ENCODE results near the gene SLC24A3.

Gene SLC24A3

DNA sequence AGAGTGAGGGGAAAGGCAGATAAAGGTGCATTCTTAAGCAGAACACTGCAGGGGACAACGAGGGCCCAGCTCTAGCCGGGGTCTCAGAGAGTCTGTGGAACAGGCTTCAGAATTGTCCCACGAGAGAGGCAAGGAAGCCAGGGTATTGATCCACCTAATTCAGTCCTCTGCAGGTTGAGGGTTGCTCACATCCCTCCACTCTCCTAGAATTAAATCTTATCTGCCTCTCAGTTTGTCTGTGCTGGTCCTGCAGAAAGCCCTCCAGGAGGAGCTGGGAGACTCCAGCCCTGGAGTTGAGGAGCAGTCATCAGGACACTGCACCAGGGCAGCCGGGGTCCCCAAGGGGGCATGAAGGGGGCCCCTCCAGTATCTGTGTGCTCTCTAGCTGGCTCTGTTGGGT lies 39.1 kb downstream of the SLC24A3 start (continued):
- TF ChIP-seq CSRNP3 (CRISPR knock-in tag; IDR thresholded peaks at IDR 0.05) = no peak

DNA sequence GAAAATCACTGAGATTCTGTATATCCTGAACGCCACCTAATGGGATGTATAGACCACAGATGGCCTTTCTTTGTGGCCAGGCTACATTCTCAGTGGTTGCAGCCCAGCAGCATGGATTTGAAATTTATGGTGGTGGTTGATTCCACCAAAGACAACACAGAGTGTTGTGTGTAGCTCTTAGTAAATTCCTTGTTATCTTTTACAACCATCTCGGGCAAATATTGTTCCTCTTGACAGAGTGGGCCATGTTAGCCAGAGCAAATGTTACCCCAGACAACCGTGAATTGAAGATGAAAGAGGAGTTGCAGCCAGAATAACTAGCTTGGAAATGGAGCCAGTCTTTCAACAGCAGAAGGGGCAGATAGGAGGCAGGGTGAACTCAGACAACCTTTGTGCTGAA lies 39.5 kb downstream of the SLC24A3 start:
- ATAC-seq = no peak

DNA sequence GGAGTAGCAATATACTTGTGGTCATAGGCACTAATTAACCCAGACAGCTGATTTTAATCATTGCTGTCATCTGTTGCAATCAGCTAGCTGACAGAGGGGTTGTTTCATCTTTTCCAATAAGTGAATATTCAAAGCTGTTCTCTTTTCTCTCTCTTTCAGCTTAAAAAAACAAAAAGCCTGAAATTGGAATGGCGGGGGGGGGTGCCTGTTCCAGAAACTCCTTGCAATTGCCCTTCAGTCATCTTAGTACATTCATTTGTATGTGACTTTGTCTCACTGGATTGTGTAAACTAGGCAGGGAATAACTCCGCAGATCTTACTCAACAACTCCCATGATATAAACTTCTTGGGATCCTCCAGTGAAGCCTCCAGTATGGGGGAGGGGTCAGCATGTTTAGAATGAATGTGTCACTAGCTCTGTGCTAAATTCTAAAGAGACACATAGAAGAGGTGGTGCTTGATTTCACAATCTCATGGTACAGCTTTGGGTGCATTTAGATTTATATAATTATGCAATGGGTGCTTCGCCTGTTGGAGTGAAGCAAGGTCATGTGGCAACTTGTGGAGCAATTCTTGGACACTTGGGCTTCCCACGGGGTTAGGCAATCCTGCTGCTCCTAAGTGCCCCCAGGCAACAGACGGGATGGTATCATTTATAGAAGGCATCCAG lies 40.1 kb downstream of the SLC24A3 start:
- ATAC-seq = no peak
- TF ChIP-seq PPARA (CRISPR knock-in tag; IDR thresholded peaks at IDR 0.05; ENCODE audit: borderline replicate concordance) (no peak), POU6F1 (CRISPR knock-in tag; IDR thresholded peaks at IDR 0.05; ENCODE audit: borderline replicate concordance, low read depth) (no peak), CSDC2 (CRISPR knock-in tag; IDR thresholded peaks at IDR 0.05) (no peak), ZNF565 (CRISPR knock-in tag; conservative IDR thresholded peaks at IDR 0.05; ENCODE audit: low read depth) (no peak), TCF4 (CRISPR knock-in tag; IDR thresholded peaks at IDR 0.05; ENCODE audit: borderline replicate concordance) (no peak), TOX (CRISPR knock-in tag; IDR thresholded peaks at IDR 0.05; ENCODE audit: borderline replicate concordance) (no peak), SNAI2 (CRISPR knock-in tag; IDR thresholded peaks at IDR 0.05) (no peak), ZFP3 (CRISPR knock-in tag; IDR thresholded peaks at IDR 0.05) (no peak), CSRNP3 (CRISPR knock-in tag; IDR thresholded peaks at IDR 0.05) (no peak)
- TF ChIP-seq, protein P1, sequence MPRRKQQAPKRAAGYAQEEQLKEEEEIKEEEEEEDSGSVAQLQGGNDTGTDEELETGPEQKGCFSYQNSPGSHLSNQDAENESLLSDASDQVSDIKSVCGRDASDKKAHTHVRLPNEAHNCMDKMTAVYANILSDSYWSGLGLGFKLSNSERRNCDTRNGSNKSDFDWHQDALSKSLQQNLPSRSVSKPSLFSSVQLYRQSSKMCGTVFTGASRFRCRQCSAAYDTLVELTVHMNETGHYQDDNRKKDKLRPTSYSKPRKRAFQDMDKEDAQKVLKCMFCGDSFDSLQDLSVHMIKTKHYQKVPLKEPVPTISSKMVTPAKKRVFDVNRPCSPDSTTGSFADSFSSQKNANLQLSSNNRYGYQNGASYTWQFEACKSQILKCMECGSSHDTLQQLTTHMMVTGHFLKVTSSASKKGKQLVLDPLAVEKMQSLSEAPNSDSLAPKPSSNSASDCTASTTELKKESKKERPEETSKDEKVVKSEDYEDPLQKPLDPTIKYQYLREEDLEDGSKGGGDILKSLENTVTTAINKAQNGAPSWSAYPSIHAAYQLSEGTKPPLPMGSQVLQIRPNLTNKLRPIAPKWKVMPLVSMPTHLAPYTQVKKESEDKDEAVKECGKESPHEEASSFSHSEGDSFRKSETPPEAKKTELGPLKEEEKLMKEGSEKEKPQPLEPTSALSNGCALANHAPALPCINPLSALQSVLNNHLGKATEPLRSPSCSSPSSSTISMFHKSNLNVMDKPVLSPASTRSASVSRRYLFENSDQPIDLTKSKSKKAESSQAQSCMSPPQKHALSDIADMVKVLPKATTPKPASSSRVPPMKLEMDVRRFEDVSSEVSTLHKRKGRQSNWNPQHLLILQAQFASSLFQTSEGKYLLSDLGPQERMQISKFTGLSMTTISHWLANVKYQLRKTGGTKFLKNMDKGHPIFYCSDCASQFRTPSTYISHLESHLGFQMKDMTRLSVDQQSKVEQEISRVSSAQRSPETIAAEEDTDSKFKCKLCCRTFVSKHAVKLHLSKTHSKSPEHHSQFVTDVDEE (CRISPR knock-in tag; IDR thresholded peaks at IDR 0.05) = no peak

More for the DNA sequence above, 39.5 kb downstream of the SLC24A3 start:
- TF ChIP-seq TCF4 (CRISPR knock-in tag; IDR thresholded peaks at IDR 0.05; ENCODE audit: borderline replicate concordance) = no peak
- TF ChIP-seq BACH2 (CRISPR knock-in tag; IDR thresholded peaks at IDR 0.05; ENCODE audit: borderline replicate concordance) = no peak
- TF ChIP-seq PPARA (CRISPR knock-in tag; IDR thresholded peaks at IDR 0.05; ENCODE audit: borderline replicate concordance) = no peak
- no peak for TF ChIP-seq ZC3H10 (CRISPR knock-in tag; IDR thresholded peaks at IDR 0.05)
- no peak for TF ChIP-seq GLIS3 (CRISPR knock-in tag; IDR thresholded peaks at IDR 0.05)
- TF ChIP-seq ZNF565 (CRISPR knock-in tag; conservative IDR thresholded peaks at IDR 0.05; ENCODE audit: low read depth) = no peak
- TF ChIP-seq CREB5 (CRISPR knock-in tag; IDR thresholded peaks at IDR 0.05; ENCODE audit: low read depth) = no peak
- TF ChIP-seq SNAI2 (CRISPR knock-in tag; IDR thresholded peaks at IDR 0.05) = no peak
- TF ChIP-seq ZFP30 (CRISPR knock-in tag; IDR thresholded peaks at IDR 0.05) = no peak
- no peak for TF ChIP-seq ZNF70 (CRISPR knock-in tag; IDR thresholded peaks at IDR 0.05)
- TF ChIP-seq, protein P2, sequence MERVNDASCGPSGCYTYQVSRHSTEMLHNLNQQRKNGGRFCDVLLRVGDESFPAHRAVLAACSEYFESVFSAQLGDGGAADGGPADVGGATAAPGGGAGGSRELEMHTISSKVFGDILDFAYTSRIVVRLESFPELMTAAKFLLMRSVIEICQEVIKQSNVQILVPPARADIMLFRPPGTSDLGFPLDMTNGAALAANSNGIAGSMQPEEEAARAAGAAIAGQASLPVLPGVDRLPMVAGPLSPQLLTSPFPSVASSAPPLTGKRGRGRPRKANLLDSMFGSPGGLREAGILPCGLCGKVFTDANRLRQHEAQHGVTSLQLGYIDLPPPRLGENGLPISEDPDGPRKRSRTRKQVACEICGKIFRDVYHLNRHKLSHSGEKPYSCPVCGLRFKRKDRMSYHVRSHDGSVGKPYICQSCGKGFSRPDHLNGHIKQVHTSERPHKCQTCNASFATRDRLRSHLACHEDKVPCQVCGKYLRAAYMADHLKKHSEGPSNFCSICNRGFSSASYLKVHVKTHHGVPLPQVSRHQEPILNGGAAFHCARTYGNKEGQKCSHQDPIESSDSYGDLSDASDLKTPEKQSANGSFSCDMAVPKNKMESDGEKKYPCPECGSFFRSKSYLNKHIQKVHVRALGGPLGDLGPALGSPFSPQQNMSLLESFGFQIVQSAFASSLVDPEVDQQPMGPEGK (CRISPR knock-in tag; IDR thresholded peaks at IDR 0.05; ENCODE audit: borderline replicate concordance) = no peak
- TF ChIP-seq CSRNP3 (CRISPR knock-in tag; IDR thresholded peaks at IDR 0.05) = no peak
- TF ChIP-seq OSR1 (CRISPR knock-in tag; IDR thresholded peaks at IDR 0.05) = no peak
